GM12891 (cell line): Measurements from ENCODE around the gene KCNQ2.

ENCODE experiments used
- DNase-seq: peaks from one replicate; pipeline ENCODE4 v3.0.0; 2011; ENCODE audit warnings: low spot score; ENCODE audit not compliant: insufficient read length
- FAIRE-seq: peaks from 2 replicates; lab custom pipeline; 2011; peaks lifted over from hg19 to GRCh38; lab: Jason Lieb, UNC
- PAX5 ChIP-seq: IDR thresholded peaks from 2 replicates; pipeline ENCODE4 v1.6.1; 2011; ENCODE audit warnings: low read length, moderate library complexity, mild to moderate bottlenecking; ENCODE audit not compliant: insufficient read depth, severe bottlenecking
- POLR2A ChIP-seq: IDR thresholded peaks from 2 replicates; pipeline ENCODE4 v1.6.1; 2011; ENCODE audit warnings: low read depth, low read length, control low read depth
- POLR2AphosphoS5 ChIP-seq: IDR thresholded peaks from 2 replicates; pipeline ENCODE4 v1.6.1; 2011; ENCODE audit warnings: low read depth, low read length, control low read depth
- POU2F2 ChIP-seq: IDR thresholded peaks from 2 replicates; pipeline ENCODE4 v1.6.1; 2011; ENCODE audit warnings: low read depth, mild to moderate bottlenecking, control low read depth, low read length, moderate library complexity
- SPI1 ChIP-seq: IDR thresholded peaks from 2 replicates; pipeline ENCODE4 v1.6.1; 2011; ENCODE audit warnings: low read depth, low read length, control low read depth
- TAF1 ChIP-seq: IDR thresholded peaks from 2 replicates; pipeline ENCODE4 v1.6.1; 2011; ENCODE audit warnings: low read depth, low read length, control low read depth

The KCNQ2 gene

GRCh38 chr20:63411898-63412631 lies 60.4 kb downstream of the KCNQ2 start:
- TF ChIP-seq TAF1, result no peak
- TF ChIP-seq SPI1, result no peak
- DNase-seq, result no peak
- no peak for FAIRE-seq

DNA sequence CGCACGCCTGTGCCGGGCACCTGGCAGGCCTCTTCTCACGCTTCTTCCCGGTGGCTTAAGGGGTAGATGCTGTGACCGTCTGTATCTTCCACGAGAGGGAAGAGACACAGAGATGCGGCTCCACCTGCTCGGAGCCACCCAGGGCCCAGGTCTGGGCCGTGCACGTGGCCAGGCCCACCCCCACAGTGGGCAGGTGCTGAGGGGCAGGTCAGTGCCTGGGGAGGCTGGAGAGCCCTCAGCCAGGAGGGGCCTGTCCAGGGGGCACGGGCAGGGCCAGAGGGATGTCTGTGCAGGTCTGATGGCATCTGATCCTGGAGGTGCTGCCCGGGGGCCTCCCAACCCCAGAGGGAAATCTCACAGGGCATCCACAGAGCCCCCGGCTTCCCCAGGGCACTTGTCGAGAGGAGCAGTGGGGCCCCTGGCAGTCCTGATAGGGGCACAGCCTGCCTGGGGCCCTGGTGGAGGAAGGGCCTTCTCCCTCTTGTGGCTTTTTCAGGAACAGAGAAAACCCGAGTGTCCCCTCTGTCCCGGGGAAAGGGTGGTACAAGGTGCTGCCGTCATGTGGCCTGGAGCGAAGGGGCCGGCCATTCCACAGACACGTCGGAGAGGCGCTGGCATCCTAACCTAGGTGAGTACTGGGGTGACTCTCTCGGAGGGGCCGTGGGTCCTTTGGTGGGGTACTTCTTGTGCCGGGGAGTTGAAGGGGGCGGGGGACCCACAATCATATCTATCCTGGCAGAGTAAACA lies 61.1 kb downstream of the KCNQ2 start:
- no peak for FAIRE-seq
- DNase-seq, result no peak
- TF ChIP-seq POLR2A (no peak), POU2F2 (no peak), POLR2AphosphoS5 (no peak), PAX5 (no peak), SPI1 (no peak), TAF1 (no peak)

- FAIRE-seq (no peak), DNase-seq (no peak)
- TF ChIP-seq SPI1 (no peak), PAX5 (no peak), TAF1 (no peak), POLR2A (no peak), POU2F2 (no peak), POLR2AphosphoS5 (no peak)
These were observed 62.5 kb downstream of the KCNQ2 start for GRCh38 chr20:63409834-63410435.

DNA sequence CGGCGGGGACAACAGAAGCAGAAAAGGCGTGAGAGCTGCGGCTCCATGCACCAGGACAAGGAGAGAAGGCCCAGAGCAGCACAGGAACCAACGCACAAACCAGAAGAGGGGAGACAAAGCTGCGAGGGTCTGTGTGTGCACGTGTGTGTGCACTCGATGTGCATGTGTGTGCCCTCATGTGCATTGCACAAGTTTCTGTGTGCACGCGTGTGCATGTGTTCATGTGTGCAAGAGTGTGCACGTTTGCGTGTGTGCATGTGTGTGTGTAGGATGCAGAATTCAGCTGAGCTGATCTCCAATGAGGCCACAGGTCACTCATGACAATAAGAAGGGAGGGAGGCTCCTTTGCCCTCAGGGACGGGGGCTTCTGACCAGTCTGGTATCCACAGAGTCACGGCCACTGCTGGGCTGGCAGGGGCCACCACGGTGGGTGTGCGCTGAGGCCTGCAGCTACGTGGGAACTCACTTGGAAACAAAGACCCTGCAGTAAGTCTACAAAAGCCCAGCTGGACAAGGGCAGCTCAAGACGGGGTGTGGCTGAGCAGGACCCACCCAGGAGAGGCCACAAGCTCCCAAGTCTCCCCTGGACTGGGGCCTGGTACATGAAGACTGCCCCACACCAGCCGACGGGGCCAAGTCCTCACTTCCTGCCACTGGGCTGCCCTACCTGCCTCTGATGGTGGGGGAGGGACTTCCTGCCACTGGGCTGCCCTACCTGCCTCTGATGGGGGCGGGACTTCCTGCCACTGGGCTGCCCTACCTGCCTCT lies 63.2 kb downstream of the KCNQ2 start:
- FAIRE-seq, result no peak

GRCh38 chr20:63408684-63409046 lies 63.8 kb downstream of the KCNQ2 start:
- DNase-seq (no peak), FAIRE-seq (no peak)
- TF ChIP-seq POLR2A, result no peak
- no peak for TF ChIP-seq TAF1
- no peak for TF ChIP-seq POU2F2
- TF ChIP-seq SPI1, result no peak
- no peak for TF ChIP-seq PAX5
- TF ChIP-seq POLR2AphosphoS5, result no peak

More for the DNA sequence above, 63.2 kb downstream of the KCNQ2 start:
- no peak for TF ChIP-seq SPI1
- DNase-seq, result no peak

DNA sequence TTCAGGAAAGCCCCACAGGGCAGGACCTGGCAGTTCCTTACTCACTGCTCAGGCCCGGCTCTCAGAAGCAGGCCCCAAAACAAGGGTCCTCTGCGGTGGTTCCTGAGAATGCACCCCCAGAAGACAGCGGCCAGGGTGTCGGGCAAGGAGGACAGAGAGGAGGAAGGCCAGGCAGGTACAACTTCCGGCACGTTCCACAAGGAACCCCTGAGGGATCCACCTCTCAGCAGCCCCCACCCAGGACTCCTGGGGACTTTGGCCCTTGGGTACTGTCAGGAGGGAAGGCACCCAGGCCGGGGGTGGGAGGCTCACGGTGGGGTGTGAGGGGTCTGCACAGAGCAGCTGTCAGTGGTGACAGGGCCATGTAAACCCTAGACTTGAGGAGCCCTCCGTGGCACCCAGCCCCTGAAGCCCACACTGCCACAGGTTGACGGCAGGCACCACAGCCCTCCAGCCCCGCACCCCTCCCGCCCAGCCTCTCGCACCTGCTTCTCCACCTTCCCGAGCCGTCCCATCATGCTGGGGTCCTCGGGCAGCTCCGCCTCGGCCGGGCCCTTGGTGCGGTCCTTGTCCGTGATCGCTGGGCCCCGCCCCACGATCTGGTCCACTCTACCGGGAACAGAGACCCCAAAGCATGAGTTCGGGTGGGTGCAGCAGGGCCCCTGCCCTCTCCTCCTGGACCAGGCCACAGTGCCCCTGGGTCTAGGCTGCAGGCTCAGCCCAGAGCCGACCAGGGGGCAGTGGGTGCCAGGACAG lies 64.3 kb downstream of the KCNQ2 start:
- FAIRE-seq (no peak), DNase-seq (no peak)
- no peak for TF ChIP-seq TAF1
- TF ChIP-seq POLR2AphosphoS5, result no peak
- no peak for TF ChIP-seq POLR2A
- no peak for TF ChIP-seq POU2F2
- TF ChIP-seq PAX5, result no peak
- TF ChIP-seq SPI1, result no peak

DNA sequence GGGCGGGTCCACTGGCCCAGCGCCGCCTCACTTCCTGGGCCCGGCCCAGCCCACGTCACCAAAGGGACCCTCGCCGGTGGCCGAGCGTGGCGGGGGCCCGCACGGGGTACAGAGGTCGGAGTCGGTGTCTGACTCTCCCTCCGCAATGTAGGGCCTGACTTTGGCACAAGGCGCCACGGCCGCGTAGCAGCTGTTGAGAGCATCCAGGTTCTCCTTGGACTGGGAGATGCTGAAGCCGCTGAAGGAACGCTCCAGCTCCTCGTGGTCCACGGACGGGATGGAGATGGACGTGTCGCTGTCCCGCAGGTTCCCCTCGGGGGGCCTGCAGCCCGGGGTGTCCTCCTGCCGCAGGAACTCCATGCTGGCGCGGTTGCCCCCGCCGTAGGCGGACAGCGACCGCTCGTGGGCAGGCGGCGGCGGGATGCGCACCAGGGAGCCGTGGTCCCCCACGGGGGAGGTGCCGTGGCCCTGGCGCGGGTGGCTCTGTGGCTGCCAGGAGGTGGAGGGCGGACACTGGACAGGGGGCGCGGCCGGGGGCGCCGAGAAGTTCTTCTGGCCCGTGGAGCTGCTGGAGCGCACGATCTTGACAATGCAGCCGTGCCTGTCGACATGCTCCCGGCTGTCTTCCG lies 65.7 kb downstream of the KCNQ2 start:
- DNase-seq, result no peak
- no peak for FAIRE-seq
- TF ChIP-seq SPI1, result no peak
- TF ChIP-seq PAX5, result no peak
- no peak for TF ChIP-seq TAF1
- no peak for TF ChIP-seq POLR2AphosphoS5
- TF ChIP-seq POLR2A, result no peak
- no peak for TF ChIP-seq POU2F2

DNA sequence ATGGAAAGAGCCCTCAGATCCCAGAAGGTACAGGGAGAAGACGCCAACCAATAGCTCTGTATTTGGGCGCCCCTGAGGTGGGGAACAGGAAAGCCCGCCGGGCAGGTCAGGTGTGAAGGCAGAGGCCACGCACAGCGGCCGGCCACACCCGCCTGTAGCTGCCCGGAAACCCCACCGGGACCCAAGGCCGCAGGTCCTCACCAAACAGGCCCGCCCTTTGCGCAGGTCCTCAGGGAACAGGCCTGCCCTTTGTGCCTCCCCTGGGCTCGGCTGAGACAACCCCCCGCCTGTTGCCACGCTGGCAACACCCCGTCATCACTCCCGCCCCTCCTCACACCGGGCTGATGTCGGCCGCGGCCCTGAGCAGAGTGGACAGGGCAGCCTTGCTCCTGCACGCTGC lies 66.4 kb downstream of the KCNQ2 start:
- DNase-seq (no peak), FAIRE-seq (no peak)

More for the DNA sequence above, 66.4 kb downstream of the KCNQ2 start:
- TF ChIP-seq POLR2AphosphoS5 (no peak), POU2F2 (no peak), TAF1 (no peak), PAX5 (no peak), POLR2A (no peak), SPI1 (no peak)
